Neuron (in vitro differentiated cells): ENCODE measurements around the gene SUSD3.
"Not testable (repeated sequence)": the region's sequence is repeated elsewhere in the genome, so short reads cannot be mapped to it uniquely, and the experiment has no call there.

Experiments
- H2AFZ ChIP-seq: one replicate; pipeline ENCODE4 v1.6.1; 2013; ENCODE audit warnings: low read depth, mild to moderate bottlenecking, inconsistent platforms, low read length, moderate library complexity
- H3K27me3 ChIP-seq: one replicate; pipeline ENCODE4 v1.6.1; 2013; ENCODE audit warnings: low read length; ENCODE audit not compliant: insufficient read depth
- H3K36me3 ChIP-seq: one replicate; pipeline ENCODE4 v1.6.1; 2013; ENCODE audit warnings: low read length; ENCODE audit not compliant: insufficient read depth
- H3K4me1 ChIP-seq: one replicate; pipeline ENCODE4 v1.6.1; 2013; ENCODE audit warnings: low read length; ENCODE audit not compliant: insufficient read depth
- H3K4me3 ChIP-seq: 2 replicates; pipeline ENCODE4 v1.5.1; 2013; ENCODE audit warnings: mild to moderate bottlenecking, low read length, moderate library complexity
- H3K9me3 ChIP-seq: one replicate; pipeline ENCODE4 v1.6.1; 2013; ENCODE audit warnings: low read length

Gene SUSD3

DNA sequence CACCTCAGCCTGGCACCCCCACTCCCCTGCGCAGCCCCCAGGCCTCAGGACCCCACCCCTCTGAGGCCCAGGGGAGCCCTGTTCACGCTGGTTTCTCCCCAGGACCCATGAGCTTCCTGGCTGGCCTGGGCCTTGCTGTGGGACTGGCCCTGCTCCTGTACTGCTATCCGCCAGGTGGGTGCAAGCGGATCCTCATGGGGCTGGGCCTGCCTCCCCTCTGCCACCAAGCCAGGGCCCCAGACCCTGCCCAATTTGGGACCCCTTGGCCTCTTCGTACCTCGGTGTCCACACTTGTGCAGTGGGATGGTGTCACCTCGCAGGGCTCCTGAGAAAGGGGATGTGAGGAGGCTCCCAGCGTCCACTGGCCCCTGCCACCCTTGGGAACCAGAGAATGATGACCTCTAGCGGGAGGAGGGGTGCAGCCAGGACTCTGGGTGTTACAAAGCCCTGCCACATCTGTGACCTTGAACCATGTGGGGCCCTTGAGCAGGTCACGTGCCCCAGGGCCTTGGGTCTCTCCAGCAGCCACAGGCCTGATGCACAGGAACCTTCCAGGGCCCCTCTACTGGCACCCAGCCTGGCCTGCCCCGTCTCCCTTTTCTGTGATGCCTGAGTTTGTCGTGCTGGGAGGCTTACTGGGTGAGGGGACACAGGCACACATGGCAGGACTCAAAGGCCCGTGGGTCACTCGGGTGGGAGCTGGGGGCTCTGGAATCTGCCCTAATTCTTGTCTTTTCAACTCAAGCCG, 53.8 kb downstream of the SUSD3 start:
- Histone ChIP-seq H3K27me3 (no peaks in the 10 kb centered on the region), H2AFZ (no peak overlapping the region), H3K36me3 (peaks cover 5% of the 10 kb centered on the region), H3K4me3 (no peak overlapping the region), H3K4me1 (no peaks in the 10 kb centered on the region), H3K9me3 (no peaks in the 10 kb centered on the region)

DNA sequence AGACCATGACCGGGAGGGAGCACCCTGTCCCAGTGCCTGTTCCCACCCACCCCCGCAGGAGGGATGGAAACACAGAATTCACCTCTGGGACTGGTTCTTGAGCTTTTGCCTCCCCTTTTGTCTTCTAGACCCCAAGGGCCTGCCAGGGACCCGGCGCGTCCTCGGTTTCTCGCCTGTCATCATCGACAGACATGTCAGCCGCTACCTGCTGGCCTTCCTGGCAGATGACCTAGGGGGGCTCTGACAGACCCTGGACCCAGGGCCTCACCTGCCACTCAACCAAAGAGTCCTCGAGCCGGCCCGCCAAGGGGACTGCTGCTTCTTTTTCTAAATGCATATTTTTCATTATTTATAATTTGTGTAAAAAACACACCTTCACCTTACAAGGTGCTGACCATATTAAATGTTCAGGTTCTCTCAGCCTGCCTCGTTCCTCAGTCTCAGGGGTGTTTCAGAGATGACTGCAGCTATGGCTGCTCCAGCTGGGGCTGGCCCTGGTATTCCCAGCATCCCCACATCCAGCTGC, 54.4 kb downstream of the SUSD3 start:
- no peaks in the 10 kb centered on the region for H3K9me3 ChIP-seq
- H3K27me3 ChIP-seq = no peaks in the 10 kb centered on the region
- peaks cover 5% of the 10 kb centered on the region for H3K36me3 ChIP-seq
- no peaks in the 10 kb centered on the region for H3K4me1 ChIP-seq
- no peak overlapping the region for H3K4me3 ChIP-seq
- no peak overlapping the region for H2AFZ ChIP-seq

DNA sequence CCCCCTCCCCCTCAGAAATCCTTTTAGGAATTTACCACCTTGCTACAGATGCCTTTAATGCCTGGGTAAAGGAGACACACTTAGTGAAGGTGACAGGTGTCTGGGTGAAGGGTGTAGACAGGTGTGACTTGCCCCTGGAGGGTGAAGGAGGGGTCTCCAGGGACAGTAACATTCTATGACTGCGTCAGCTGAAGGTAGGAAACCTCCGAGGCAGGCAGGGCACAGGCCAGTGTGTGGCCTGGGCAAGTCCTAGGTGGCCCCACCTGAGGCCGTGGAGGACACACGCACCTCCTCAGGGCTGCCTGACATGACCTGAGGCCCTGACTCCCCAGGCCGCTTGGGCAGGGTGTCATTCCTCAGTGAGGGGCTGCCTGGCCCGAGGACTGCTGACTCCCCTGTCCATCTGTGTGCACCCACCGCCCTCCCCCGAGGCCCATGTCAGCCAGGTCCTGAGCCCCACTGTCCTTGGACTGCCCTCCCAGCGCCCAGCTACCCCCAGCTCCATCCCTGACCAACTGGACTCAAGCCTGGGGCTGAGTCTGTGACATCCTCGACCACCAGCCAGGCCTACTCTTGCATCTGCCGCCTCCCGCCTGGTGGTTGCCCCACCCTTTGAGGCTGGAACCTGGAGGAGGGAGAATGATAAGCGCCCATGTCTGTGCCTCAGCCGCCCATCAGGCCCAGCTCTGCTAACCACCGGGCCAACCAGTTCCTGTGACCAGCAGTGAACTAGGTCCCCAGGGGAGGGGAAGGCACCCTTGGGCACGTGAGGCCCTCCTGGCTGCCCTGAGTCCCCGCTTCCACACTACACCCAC, 55.9 kb downstream of the SUSD3 start:
- H3K9me3 ChIP-seq = no peaks in the 10 kb centered on the region
- H3K27me3 ChIP-seq = no peaks in the 10 kb centered on the region
- H3K4me3 ChIP-seq = no peak overlapping the region
- no peaks in the 10 kb centered on the region for H3K36me3 ChIP-seq
- H3K4me1 ChIP-seq = no peaks in the 10 kb centered on the region
- H2AFZ ChIP-seq = no peak overlapping the region

DNA sequence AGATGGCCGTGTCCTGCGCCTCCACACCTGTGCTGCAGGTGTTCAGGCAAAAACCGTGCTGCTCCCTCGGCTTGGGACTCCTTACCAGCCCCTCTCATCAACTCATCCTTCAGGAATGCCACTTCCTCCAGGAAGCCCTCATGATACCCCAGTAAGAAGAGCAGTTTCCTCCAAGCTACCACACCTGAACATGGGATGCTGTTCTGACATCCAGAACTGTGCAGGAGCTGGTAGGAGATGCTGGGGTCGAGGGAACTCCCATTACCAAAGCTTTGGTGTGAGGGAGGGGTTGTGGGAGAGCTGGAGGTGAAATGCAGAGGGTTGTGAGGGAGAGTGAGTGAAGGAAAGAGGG, 56.5 kb downstream of the SUSD3 start:
- Histone ChIP-seq H3K27me3 (no peaks in the 10 kb centered on the region), H3K9me3 (no peaks in the 10 kb centered on the region), H3K36me3 (no peaks in the 10 kb centered on the region), H3K4me3 (no peak overlapping the region), H2AFZ (no peak overlapping the region), H3K4me1 (no peaks in the 10 kb centered on the region)

DNA sequence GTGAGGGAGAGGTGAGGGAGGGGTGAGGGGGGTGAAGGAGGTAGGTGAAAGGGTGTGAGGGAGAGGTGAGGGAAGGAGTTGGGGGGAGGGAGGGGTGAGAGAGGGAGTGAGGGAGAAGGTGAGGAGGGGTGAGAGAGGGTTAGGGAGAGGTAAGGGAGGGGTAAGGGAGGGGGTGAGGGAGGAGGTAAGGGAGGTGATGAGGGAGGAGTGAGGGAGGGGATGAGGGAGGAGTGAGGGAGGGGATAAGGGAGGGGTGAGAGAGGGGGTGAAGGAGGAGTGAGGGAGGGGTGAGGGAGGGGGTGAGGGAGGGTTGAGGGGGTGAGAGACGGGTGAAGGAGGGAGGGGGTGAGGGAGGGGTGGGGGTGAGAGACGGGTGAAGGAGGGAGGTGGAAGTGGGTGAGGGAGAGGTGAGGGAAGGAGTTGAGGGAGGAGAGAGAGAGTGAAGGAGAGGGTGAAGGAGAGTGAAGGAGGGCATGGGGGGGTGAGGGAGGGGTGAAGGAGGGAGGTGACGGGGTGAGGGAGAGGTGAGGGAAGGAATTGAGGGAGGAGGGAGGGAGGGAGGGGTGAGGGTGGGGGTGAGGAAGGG, 57.1 kb downstream of the SUSD3 start:
- Histone ChIP-seq H3K4me1 (no peaks in the 10 kb centered on the region), H3K36me3 (no peaks in the 10 kb centered on the region), H2AFZ (no peak overlapping the region), H3K9me3 (no peaks in the 10 kb centered on the region), H3K27me3 (no peaks in the 10 kb centered on the region), H3K4me3 (no peak overlapping the region)

DNA sequence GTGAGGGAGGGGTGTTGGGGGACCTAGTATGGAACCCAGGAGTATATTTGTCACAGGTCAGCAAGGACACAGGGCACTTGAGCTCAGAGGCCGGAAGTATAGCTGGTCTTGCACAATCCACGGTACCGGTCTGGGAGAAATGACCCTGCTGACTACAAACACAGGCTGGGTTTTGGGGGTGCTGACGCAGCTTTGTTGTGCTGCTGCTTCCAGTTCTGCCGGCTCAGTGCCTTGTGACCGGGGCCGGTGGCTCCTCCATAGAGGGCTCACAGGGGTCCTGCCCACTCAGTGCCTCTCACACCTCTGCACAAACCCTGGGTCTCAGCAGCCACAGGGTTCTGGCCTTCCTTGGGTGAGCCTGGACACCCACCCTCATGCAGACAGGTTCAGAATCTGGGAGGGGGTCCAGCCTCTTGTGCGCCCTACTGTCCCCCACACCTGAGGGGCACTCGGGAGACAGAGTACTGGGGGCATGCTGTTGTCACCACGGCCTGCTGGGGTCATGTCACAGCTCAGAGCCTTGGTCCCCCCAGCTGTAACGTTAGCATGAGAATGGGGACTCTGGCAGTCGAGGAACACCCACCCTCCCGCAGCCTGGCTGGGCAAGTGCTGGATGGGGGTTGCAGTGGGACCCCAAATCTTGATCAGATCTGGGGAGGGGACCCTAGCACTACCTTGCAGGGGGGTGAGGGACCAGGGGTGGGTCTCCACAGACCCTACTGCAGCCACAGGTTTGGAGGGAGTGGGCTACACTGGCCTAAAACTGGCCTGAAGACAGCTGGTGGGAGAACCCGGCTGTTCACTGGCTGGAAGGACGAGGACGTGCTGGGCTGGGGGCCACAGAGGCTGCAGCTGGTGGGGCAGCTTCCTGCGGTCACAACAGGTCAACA, 57.8 kb downstream of the SUSD3 start:
- Histone ChIP-seq H3K36me3 (no peaks in the 10 kb centered on the region), H3K4me3 (no peak overlapping the region), H2AFZ (no peak overlapping the region), H3K27me3 (no peaks in the 10 kb centered on the region), H3K4me1 (no peaks in the 10 kb centered on the region), H3K9me3 (no peaks in the 10 kb centered on the region)

DNA sequence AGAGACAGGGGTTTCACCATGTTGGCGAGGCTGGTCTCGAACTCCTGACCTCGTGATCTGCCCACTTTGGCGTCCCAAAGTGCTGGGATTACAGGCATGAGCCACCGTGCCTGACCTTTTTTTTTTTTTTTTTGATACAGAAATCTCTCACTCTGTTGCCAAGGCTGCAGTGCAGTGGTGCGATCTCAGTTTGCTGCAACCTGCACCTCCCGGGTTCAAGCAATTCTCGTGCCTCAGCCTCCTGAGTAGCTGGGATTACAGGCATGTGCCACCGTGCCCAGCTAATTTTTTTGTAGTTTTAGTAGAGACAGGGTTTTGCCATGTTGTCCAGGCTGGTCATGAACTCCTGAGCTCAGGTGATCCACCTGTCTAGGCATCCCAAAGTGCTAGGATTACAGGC, 59.0 kb downstream of the SUSD3 start:
- H3K27me3 ChIP-seq, H3K9me3 ChIP-seq, H3K4me1 ChIP-seq, H3K36me3 ChIP-seq, H3K4me3 ChIP-seq, H2AFZ ChIP-seq: not testable (repeated sequence)

DNA sequence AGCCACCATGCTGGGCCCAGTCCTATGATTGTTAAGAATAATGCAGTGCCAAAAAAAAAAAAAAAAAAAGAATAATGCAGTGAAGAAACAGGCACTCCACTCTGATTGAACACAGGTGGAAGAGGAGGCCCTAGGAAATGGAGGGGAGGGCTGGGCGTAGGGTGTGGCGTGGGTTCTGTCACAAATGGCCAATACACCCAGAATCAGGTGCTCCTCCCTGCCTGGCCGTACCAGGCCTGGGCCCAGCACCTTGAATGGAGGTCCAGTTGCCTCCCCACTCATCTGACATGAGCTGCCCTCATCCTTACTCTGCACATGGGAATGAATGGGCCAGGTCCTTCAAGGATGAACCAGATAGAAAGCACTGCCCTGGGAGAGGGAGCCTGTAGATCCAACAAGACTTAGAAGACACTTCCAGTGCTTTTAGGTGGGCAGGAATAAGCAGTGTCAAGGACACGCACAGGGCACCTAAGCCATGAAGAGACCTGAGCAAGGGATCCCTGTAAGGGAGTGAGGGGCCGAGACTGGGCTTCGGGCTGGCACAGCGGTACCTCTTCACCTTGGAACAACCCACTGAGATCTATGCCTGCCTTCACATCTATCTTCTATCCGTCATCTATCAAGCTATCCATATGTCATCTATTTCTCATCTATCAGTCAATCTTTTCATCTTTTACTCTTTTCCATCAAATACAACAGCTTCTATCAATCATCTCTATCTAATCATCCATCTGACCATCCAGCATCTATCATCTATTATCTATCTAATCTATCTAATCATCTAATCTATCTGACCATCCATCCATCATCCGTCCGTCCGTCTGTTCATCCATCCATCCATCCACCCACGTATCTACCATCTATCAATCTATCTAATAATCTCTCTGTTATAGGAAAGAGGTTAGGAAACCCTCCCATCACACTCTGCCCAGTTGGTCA, 59.7 kb downstream of the SUSD3 start:
- no peaks in the 10 kb centered on the region for H3K36me3 ChIP-seq
- H3K9me3 ChIP-seq = no peaks in the 10 kb centered on the region
- no peaks in the 10 kb centered on the region for H3K27me3 ChIP-seq
- no peak overlapping the region for H2AFZ ChIP-seq
- no peak overlapping the region for H3K4me3 ChIP-seq
- H3K4me1 ChIP-seq = no peaks in the 10 kb centered on the region

DNA sequence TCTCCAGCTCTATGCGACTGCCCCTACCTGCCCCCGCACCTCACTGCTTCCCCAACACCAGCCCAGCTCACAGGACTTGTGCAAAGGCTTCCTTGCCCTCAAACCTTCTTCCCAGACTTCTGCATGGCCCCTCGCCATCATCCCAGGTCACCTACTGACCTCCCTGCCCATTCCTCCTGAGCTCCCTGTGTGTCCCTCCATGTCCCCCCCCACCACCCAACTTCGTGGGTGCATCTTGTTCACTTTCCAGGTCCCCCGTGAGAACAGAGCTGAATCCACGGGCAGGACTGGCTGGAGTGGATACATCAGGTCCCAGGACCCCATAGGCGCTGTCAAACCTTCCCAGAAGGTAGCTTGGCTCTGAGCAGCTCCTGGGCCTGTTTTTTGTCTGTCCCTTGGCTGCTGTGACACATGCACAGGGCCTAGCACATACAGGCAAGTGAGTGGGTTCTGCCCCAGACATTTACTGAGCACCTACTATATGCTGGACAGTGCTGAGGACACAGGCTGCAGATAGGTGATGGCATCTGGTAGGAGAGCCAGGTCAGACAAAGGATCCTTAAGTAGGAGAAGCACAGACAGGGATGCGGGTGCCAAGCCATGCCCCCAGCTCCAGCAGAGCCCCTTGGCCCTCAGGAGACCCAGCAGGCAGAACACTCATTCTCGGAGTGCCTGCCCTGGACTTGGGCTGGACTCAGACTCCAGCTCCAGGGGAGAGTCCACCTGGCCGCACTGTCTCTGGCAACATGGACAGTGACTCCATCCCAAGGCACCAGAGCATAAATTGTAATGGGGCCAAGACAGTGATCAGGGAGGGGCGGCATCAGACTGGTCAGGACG, 60.6 kb downstream of the SUSD3 start:
- Histone ChIP-seq H2AFZ (no peak overlapping the region), H3K9me3 (no peaks in the 10 kb centered on the region), H3K27me3 (no peaks in the 10 kb centered on the region), H3K4me3 (no peak overlapping the region), H3K36me3 (no peaks in the 10 kb centered on the region), H3K4me1 (no peaks in the 10 kb centered on the region)

DNA sequence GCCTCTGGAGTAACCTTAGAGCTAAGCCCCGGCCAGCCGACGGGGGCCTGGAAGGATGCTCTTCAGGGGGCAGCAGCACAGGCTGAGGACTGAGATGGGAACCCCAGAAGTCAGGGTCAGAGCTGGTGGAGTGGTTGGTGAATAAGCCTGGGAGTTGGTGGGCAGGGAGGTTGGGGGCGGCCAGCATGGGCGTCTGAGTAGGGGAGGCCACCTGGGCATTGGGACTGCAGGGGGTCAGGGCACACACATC, 61.1 kb downstream of the SUSD3 start:
- no peaks in the 10 kb centered on the region for H3K36me3 ChIP-seq
- no peak overlapping the region for H2AFZ ChIP-seq
- no peaks in the 10 kb centered on the region for H3K27me3 ChIP-seq
- no peak overlapping the region for H3K4me3 ChIP-seq
- no peaks in the 10 kb centered on the region for H3K9me3 ChIP-seq
- H3K4me1 ChIP-seq = no peaks in the 10 kb centered on the region

DNA sequence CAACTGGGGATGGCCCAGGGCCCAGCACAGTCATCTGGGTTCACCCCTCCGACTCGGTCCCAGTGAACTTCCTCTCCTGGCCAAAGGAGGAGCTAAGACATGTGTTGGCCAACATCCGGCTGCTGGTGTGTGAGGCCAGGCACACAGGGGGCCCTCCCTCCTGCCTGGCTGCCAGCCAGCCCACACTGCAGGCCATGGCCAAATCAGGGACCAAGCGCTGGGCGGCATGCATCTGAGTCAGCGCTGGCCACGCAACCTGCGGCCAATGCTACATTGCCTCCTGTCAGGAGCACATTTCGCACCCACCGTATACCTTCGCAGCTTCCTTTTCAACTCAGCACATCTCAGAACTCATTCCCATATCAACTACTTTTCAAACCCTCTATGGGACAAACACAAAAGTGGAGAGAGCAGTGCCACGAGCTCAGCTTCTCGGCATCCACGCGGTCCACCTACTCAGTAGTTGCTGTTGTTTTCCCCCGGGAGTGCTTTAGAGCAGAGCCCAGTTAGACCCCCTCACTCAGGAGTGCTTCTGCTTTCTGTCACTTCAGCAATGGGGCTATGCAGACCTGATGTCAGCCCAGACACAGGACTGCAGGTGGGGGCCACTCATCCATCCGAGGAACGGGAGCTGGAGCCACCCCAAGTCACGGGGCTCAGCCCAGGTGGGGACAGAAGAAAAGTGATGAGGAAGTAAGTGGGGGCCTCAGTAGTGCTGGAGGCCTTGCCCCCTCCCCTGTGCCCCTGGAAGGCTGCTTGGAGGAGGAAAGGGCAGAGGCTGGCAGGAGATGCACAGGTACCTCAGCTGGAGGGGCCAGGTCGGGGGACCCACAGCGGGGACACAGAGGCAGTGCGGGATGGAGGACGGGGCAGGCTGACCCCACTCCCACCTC, 61.7 kb downstream of the SUSD3 start:
- H3K27me3 ChIP-seq = no peaks in the 10 kb centered on the region
- H3K9me3 ChIP-seq = no peaks in the 10 kb centered on the region
- H2AFZ ChIP-seq = no peak overlapping the region
- H3K36me3 ChIP-seq = no peaks in the 10 kb centered on the region
- no peak overlapping the region for H3K4me3 ChIP-seq
- H3K4me1 ChIP-seq = no peaks in the 10 kb centered on the region
